NT2/D1 (cell line): ENCODE data around the gene DYRK1A.
"Not testable (repeated sequence)": the region's sequence is repeated elsewhere in the genome, so short reads cannot be mapped to it uniquely, and the experiment has no call there.

Experiments
- DNase-seq: peaks from one replicate; pipeline ENCODE4 v3.0.0-alpha.2; 2011; ENCODE audit warnings: low read depth, low spot score
- H3K27me3 ChIP-seq: 2 replicates; pipeline ENCODE4 v1.6.0; 2011; ENCODE audit warnings: mild to moderate bottlenecking; ENCODE audit not compliant: insufficient read length, insufficient read depth
- H3K36me3 ChIP-seq: 2 replicates; pipeline ENCODE4 v1.6.1; 2011; ENCODE audit warnings: mild to moderate bottlenecking, low read length, mixed read lengths; ENCODE audit not compliant: insufficient read depth, insufficient read length
- H3K4me1 ChIP-seq: 2 replicates; pipeline ENCODE4 v1.5.1; 2011; ENCODE audit not compliant: insufficient read depth, insufficient read length
- H3K4me3 ChIP-seq: 2 replicates; pipeline ENCODE4 v1.5.1; 2011; ENCODE audit warnings: low read depth; ENCODE audit not compliant: insufficient read length
- H3K9ac ChIP-seq: 2 replicates; pipeline ENCODE4 v1.6.0; 2011; ENCODE audit warnings: low read depth; ENCODE audit not compliant: insufficient read length
- H3K9me3 ChIP-seq: 2 replicates; pipeline ENCODE4 v1.5.1; 2011; ENCODE audit warnings: mild to moderate bottlenecking, low read length; ENCODE audit not compliant: insufficient read depth
- SUZ12 ChIP-seq: IDR thresholded peaks from 2 replicates; pipeline ENCODE4 v1.6.1; 2011; ENCODE audit not compliant: insufficient read length, insufficient read depth; ENCODE audit errors: extremely low read depth
- YY1 ChIP-seq: IDR thresholded peaks from 2 replicates; pipeline ENCODE4 v1.6.1; 2011; ENCODE audit not compliant: insufficient read length, insufficient read depth
- ZNF274 ChIP-seq: IDR thresholded peaks from 2 replicates; pipeline ENCODE4 v1.6.1; 2011; ENCODE audit warnings: mild to moderate bottlenecking, low read depth, low read length

Gene DYRK1A

GRCh38 chr21:37521658-37522057, 155.1 kb downstream of the DYRK1A start:
- peaks cover 7% of the 10 kb centered on the region for H3K4me1 ChIP-seq
- no peak for TF ChIP-seq ZNF274
- no peaks in the 10 kb centered on the region for H3K9me3 ChIP-seq
- DNase-seq = no peak
- H3K4me3 ChIP-seq = no peak overlapping the region
- H3K9ac ChIP-seq = no peak overlapping the region
- no peaks in the 10 kb centered on the region for H3K27me3 ChIP-seq
- peaks cover 16% of the 10 kb centered on the region for H3K36me3 ChIP-seq

GRCh38 chr21:37522641-37523295, 156.2 kb downstream of the DYRK1A start:
- H3K4me1 ChIP-seq = peaks cover 9% of the 10 kb centered on the region
- H3K9ac ChIP-seq = no peak overlapping the region
- H3K9me3 ChIP-seq = no peaks in the 10 kb centered on the region
- H3K4me3 ChIP-seq = no peak overlapping the region
- DNase-seq = no peak
- peaks cover 10% of the 10 kb centered on the region for H3K36me3 ChIP-seq
- no peaks in the 10 kb centered on the region for H3K27me3 ChIP-seq
- TF ChIP-seq ZNF274 = no peak
- TF ChIP-seq YY1 = no peak
- no peak for TF ChIP-seq SUZ12

- H3K36me3 ChIP-seq, DNase-seq, H3K9ac ChIP-seq, H3K4me1 ChIP-seq, H3K4me3 ChIP-seq, H3K27me3 ChIP-seq, H3K9me3 ChIP-seq: not testable (repeated sequence)
These were observed 158.4 kb downstream of the DYRK1A start for GRCh38 chr21:37524944-37525343.

GRCh38 chr21:37525810-37526209, 159.2 kb downstream of the DYRK1A start:
- no peaks in the 10 kb centered on the region for H3K9me3 ChIP-seq
- H3K27me3 ChIP-seq = no peaks in the 10 kb centered on the region
- H3K4me1 ChIP-seq = peaks cover 9% of the 10 kb centered on the region
- H3K4me3 ChIP-seq = no peak overlapping the region
- TF ChIP-seq ZNF274 (no peak), YY1 (no peak), SUZ12 (no peak)
- H3K9ac ChIP-seq = no peak overlapping the region
- DNase-seq = no peak
- H3K36me3 ChIP-seq = no peaks in the 10 kb centered on the region

DNA sequence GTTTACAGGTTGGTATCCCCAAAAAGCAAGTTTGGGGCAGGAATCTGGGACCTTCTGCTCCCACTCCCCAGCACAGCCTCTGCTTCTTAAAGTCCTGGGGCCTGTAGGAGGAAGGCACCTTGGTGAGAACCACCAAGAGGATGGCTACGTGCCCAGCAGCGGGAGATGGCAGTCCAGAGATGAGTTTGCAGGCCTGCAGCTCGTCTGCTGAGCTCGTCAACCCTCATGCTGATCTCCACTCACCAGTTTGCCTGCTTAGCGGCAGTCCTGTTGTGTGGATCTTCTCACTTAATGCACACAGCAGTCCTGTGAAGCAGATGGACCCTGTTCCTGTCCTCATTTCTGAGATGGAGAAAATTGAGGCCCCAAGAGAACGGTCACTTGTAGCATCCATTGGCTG, 160.5 kb downstream of the DYRK1A start:
- Histone ChIP-seq H3K27me3 (no peaks in the 10 kb centered on the region), H3K36me3 (no peaks in the 10 kb centered on the region), H3K9me3 (no peaks in the 10 kb centered on the region), H3K4me3 (no peak overlapping the region), H3K4me1 (peaks cover 5% of the 10 kb centered on the region), H3K9ac (no peak overlapping the region)
- no peak for DNase-seq
- no peak for TF ChIP-seq ZNF274
- TF ChIP-seq SUZ12 = no peak
- no peak for TF ChIP-seq YY1

GRCh38 chr21:37527716-37528115, 161.1 kb downstream of the DYRK1A start:
- Histone ChIP-seq H3K27me3 (no peaks in the 10 kb centered on the region), H3K36me3 (no peaks in the 10 kb centered on the region), H3K4me1 (peaks cover 3% of the 10 kb centered on the region), H3K9me3 (no peaks in the 10 kb centered on the region), H3K4me3 (no peak overlapping the region), H3K9ac (no peak overlapping the region)
- DNase-seq = no peak
- no peak for TF ChIP-seq YY1
- no peak for TF ChIP-seq ZNF274
- no peak for TF ChIP-seq SUZ12

DNA sequence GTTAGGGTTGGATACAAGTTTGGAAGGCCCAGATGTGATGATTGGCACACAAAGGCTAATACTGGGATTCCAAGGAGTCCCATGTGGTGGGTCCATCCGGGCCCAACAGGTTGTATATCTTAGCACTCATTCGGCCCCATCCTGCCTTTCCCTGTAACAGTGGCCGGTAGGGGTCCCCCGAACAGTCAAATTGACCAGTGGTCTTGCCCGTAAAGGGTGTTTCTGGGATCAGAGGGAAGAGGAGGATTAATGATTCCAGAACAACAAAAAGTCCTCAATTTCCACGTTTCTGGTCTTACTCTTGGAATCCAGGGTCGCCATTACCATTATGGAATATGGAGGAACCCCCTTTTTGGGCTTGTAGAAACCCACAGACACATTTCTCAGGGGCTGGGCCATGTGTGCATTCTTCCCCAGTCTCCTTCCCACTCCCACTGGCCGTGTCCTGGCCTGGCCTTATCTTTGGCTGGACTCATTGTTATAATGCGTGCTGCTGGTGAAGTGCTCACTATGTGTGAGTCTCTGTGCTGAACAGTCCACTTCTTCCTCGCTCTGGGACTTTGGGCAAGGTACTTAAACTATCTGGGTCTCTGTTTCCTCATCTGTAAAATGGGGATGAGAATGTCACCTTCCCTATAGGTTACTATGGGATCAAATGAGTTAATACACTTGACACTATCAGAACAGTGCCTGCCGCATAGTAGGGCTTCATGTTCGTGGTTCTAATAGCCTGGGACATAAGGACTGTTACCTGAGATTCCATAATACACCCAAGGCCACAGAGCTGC, 161.8 kb downstream of the DYRK1A start:
- no peak overlapping the region for H3K9ac ChIP-seq
- H3K9me3 ChIP-seq = no peaks in the 10 kb centered on the region
- no peak overlapping the region for H3K4me3 ChIP-seq
- no peak for TF ChIP-seq YY1
- no peak for TF ChIP-seq SUZ12
- TF ChIP-seq ZNF274 = no peak
- DNase-seq = no peak
- no peaks in the 10 kb centered on the region for H3K27me3 ChIP-seq
- H3K4me1 ChIP-seq = peaks cover 6% of the 10 kb centered on the region
- no peaks in the 10 kb centered on the region for H3K36me3 ChIP-seq
